ENCODE measurements around the gene TOLLIP.

TOLLIP gene

DNA sequence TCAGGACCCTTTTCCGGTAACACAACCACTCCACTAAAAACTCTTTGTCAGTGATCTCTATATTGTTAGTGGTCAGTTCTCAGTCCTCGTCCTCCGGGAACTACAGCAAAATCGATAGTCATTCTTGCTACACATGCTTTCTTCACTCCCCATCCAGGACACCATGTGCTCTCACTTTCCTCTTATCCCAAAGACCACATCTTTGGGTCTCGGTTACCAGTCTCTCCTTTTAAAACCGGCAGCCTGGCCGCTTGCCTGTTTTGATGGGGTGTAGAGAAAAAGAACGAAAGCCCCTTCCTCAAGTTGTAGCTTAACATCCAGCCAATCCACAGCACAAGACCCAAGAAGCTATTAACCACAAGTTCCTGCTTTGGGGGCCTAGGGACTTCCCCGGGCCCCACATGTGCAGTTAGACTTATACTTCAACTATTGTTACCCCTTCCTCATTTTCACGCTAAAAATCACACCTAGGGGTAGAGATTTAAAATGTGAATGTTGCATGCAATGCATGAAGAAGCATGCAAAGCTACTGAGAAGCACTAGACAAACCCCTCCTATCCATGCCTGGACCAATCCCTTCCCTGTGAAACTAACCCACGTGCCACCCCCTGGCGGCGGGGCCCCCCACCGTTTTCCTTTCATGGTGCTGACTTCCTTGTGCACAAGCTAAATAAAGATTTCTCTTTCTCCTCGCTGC, 1.5 kb upstream of the TOLLIP start:
- DNase-seq: peak; percentile 53

- DNase-seq: no peak
Observed at GRCh38 chr11:1310318-1310687, 871 bp upstream of the TOLLIP start.

GRCh38 chr11:1308743-1309497, 512 bp downstream of the TOLLIP start:
- DNase-seq: no peak

DNA sequence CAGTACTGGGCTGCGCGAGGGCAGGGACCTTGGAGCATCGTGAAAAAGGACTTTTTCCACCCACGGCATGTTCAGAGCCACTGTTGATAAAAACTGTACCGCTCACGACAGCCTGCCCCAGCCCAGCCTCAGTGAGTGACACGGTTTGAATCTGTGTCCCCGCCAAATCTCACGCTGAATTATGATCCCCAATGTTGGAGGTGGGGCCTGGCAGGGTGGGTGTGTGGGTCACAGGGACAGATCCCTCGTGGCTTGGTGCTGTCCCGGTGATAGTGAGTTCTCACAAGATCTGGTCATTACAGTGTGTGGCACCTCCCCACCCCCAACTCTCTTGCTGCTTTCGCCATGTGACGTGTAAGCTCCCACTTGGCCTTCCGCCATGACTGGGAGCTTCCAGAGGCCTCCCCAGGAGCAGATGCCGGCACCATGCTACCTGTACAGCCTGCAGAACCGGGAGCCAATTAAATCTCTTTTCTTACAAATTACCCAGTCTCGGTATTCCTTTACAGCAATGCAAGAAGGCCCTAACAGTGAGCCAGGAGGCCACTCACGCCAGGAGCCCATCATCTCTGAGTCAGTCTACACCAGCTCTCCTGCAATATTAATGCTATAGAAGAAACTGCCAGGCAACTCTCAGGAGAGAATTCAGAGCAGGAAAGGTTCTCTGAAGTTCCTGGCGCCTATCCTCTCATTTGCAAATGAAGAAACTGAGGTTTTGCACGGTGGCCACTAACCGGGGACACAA, 1.3 kb downstream of the TOLLIP start:
- DNase-seq: no peak

- no peak for DNase-seq
Observed at GRCh38 chr11:1307163-1307870, 2.1 kb downstream of the TOLLIP start.

DNA sequence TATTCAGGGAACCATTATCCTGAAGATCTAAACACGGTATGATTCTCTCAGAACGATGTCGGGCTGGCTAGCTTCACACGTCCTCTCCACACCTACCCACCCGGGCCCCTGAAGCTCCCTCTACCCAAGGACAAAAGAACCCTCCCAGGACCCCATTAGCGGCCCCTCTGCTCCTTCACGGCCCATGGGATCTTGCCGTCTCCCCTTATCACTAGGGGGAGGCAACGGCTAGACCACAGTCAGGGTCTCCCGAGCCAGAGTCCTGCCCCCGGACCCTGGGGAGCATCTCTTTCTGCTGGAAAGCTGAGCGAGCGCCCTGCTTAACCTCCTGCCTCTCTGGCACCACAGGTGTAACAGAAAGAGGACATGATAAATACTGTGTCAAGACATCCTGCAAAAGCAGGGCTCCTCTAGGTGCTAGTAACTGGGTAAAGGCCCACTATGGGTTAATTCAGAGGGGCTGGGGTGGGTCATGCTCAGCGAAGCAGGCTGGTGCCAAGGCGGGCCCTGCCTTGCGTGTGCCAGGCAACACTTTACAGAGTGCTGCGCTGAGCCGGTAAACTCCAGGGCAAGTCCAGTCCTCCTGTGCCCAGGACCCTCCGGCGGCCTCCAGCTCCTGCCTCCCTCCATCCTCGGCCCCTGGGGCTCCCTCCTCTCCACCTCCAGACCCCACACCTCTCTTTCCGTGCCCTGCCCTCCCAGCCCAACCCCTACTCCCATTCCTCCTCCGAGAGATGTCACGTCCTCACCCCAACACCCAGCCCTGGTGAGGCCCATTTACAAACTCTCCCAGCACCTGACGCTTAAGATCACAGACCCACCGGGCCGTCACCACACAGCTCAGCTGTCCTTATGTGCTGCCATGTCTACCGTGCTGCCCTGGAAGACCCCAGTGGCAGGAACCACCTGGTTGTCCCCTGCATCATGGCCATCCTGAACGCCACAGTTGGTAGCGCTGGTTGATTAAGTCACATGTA, 3.0 kb downstream of the TOLLIP start:
- no peak for DNase-seq

GRCh38 chr11:1305501-1306056, 3.9 kb downstream of the TOLLIP start:
- DNase-seq: no peak

- DNase-seq: no peak
Observed at GRCh38 chr11:1305063-1305495, 4.4 kb downstream of the TOLLIP start.

GRCh38 chr11:1304380-1304779, 5.1 kb downstream of the TOLLIP start:
- DNase-seq: no peak

DNA sequence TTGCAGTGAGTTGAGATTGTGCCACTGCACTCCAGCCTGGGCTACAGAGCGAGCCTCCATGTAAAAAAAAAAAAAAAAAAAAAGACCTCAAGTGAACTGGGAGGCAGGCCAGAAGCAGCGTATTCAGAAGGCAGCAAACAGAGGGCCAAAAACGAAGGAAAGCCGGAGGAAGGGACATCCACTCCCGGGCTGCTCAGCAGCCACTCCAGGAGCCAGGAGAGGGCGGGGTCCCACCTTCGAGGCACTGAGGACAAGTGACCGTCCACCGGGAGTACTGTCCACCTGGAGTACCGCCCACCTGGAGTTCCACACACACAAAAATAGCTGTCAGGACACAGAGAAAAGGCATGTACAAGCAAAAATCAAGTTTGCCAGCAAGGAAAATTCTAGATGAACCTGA, 5.5 kb downstream of the TOLLIP start:
- DNase-seq: no peak

GRCh38 chr11:1303126-1303821, 6.2 kb downstream of the TOLLIP start:
- DNase-seq: no peak

GRCh38 chr11:1302461-1303125, 6.8 kb downstream of the TOLLIP start:
- DNase-seq: no peak

DNA sequence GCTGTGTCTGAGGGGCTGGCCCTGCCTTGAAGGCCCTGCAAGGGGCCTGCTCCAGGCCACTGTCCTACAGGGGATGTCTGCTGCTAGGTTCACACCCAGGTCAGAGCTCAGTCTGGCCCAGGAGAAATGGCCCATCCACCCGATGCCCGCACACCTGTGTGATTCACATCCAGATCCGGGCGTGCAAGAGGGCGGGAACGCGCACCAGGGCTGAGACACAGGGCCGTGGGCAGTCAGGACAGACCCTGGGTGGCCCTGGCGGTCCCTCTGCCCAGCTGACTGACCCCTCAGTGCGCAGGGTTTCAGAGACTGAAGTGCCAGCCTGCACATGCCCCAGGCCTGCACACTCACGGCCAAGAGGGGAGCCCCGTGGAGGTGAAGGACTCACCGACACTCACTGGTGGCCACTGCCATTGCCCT, 7.4 kb downstream of the TOLLIP start:
- no peak for DNase-seq

GRCh38 chr11:1301220-1302000, 8.0 kb downstream of the TOLLIP start:
- DNase-seq: no peak

- DNase-seq: no peak
Observed at GRCh38 chr11:1300569-1301187, 8.8 kb downstream of the TOLLIP start.

DNA sequence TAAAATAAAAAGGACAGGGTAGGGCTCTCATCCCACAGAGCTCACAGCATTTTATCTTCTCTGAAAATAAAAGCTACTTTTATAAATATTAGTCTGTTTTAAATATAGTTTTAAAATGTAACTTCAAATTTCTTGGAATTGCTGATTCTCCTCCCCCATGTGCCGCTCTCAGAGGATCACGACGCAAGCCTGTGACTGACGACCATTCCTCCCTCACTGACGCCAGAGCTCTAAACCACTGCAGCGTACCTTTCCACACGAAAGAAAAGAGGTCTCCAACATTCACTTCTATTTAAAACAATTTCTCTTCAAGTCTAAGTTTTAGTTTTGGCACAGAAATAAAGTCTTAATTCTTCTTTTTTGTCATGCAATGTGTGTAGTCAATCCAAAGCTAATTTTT, 9.3 kb downstream of the TOLLIP start:
- no peak for DNase-seq

DNA sequence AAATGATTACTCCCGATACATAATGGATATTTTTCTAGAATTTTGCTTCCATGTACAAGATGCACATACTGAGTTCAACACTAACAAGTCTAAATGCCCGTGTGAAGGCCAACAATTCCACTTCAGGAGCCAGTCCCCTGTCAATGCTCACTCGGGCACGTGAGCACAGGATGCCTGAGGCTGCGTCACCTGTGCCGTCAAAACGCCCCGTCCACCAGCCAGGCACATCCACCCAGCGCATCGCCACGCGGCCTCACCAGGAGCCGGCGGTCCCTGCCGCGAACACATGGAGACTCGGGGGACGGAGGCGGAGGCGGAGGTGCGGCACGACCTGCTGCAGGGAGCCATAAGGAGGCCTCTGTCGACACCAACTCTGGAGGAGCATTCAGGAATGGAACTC, 9.8 kb downstream of the TOLLIP start:
- no peak for DNase-seq

- no peak for DNase-seq
Observed at GRCh38 chr11:1298695-1299492, 10.5 kb downstream of the TOLLIP start.
